Fibroblast of lung (primary cell): Measurements from ENCODE around the gene RNF181.

Experiments
- EZH2 ChIP-seq: IDR thresholded peaks from 2 replicates; pipeline ENCODE4 v1.5.1; 2012; ENCODE audit warnings: low read length, control low read depth, mild to moderate bottlenecking; ENCODE audit errors: missing control alignments
- TF ChIP-seq, protein P1 (sequence below), 2 donors: IDR thresholded peaks in 1 of 2; conservative IDR thresholded peaks in 1 of 2; 1 replicate in 1 of 2; 2 replicates in 1 of 2; pipeline ENCODE4 v1.5.1; 2011 to 2012; ENCODE audit warnings: low read length in 2 of 2, control low read depth in 1 of 2, inconsistent platforms in 1 of 2, low read depth in 1 of 2, mild to moderate bottlenecking in 1 of 2

DNA sequence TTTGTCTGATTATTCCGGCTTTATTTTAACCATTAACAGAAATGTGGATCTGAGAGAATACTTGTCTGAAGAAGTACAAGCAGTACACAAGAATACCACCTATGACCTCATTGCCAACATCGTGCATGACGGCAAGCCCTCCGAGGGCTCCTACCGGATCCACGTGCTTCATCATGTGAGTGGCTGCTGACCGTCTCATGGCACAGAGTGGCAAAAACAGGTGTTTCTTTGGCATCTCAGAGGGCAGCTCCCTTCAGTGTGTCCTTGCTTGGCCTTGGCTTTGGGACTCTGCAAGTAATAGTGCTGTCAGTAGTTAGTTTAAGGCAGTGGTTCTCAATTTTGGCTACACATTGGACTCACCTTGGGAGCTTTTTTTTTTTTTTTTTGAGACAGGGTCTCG is 49.4 kb downstream of the RNF181 start:
- TF ChIP-seq, protein P1, sequence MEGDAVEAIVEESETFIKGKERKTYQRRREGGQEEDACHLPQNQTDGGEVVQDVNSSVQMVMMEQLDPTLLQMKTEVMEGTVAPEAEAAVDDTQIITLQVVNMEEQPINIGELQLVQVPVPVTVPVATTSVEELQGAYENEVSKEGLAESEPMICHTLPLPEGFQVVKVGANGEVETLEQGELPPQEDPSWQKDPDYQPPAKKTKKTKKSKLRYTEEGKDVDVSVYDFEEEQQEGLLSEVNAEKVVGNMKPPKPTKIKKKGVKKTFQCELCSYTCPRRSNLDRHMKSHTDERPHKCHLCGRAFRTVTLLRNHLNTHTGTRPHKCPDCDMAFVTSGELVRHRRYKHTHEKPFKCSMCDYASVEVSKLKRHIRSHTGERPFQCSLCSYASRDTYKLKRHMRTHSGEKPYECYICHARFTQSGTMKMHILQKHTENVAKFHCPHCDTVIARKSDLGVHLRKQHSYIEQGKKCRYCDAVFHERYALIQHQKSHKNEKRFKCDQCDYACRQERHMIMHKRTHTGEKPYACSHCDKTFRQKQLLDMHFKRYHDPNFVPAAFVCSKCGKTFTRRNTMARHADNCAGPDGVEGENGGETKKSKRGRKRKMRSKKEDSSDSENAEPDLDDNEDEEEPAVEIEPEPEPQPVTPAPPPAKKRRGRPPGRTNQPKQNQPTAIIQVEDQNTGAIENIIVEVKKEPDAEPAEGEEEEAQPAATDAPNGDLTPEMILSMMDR (conservative IDR thresholded peaks at IDR 0.05 in 1 of 2, IDR thresholded peaks at IDR 0.05 in 1 of 2; ENCODE audit: low read depth in 1 of 2, low read length in 2 of 2): no peak
- no peak for TF ChIP-seq EZH2
